Measurements from ENCODE around the gene IP6K3.

Gene IP6K3

DNA sequence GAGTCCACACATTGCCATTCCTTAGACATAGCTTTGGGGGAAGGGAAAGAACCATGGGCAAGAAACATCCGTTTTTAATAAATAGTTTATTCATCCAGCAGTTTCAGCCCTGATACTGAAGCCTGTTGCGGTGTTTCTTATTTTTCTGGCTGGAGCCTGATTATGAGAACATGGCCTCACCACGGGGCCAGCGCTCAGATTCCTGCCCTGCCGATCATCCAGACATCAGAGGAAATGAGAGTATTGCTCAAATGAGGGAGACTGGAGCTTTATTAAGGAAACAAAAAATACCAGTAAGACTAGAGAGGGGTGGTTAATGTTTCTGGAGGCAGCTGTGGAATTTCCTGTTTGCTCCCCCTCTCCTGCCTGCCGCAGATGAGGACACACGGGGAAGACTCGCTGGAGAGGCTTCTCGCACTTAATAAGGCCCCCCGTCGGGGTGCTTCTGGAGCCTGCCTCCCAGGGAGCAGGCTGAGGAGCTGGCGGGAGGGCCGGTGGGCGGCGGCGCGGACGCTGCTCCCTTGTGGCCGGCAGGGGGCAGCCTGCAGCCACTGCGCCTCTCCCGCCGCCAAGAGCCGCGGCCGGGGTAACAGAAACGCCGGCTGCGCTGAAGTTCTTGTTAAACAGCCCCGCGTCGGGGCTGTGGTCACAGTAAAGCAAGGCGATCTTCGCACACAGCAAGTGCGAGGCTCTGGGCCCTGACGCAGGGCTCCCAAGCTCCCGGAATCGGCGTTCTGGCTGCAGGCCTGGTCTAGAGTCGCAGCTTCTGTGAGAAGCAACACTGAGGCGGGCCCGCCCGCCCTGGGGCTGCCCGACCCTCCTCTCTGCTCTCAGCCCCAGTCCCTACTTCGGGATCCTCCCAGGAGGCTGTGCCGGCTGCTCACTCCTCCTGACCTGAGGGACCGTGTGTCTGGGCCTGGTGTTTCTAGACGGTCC lies 24.7 kb upstream of the IP6K3 start:
- Histone ChIP-seq H3K4me3 (ENCODE audit: low read depth, low read length) (no peak overlapping the region), H3K79me2 (no peaks in the 10 kb centered on the region)

DNA sequence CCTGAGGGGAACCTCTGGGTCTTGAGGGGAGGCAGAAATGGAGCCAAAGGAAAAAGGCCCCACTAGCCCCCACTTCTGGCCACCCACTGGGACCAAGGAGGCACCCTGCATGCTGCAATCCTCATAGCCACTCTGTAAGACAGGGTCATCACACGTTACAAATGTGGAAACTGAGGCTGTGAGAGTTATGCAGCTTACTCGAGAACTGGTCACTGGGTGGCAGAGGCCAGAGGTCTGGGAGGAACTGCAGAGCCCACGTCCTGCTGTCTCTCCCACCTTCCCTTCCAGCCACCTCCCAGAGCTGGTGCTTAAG lies 24.1 kb upstream of the IP6K3 start:
- Histone ChIP-seq H3K27ac (peak overlapping the region; percentile 25), H3K9ac (no peak overlapping the region), H3K9me3 (ENCODE audit: control insufficient read depth, low read length) (no peaks in the 10 kb centered on the region), H3K4me2 (ENCODE audit: low read length) (no peak overlapping the region), H3K27me3 (ENCODE audit: control insufficient read depth, insufficient read depth, low read length) (no peaks in the 10 kb centered on the region), H3K4me3 (ENCODE audit: low read depth, low read length) (no peak overlapping the region), H2AFZ (no peak overlapping the region), H3K4me1 (peaks cover 12% of the 10 kb centered on the region), H3K79me2 (no peaks in the 10 kb centered on the region), H3K36me3 (ENCODE audit: control insufficient read depth, insufficient read depth, low read length) (no peaks in the 10 kb centered on the region)
- TF ChIP-seq, protein P1, sequence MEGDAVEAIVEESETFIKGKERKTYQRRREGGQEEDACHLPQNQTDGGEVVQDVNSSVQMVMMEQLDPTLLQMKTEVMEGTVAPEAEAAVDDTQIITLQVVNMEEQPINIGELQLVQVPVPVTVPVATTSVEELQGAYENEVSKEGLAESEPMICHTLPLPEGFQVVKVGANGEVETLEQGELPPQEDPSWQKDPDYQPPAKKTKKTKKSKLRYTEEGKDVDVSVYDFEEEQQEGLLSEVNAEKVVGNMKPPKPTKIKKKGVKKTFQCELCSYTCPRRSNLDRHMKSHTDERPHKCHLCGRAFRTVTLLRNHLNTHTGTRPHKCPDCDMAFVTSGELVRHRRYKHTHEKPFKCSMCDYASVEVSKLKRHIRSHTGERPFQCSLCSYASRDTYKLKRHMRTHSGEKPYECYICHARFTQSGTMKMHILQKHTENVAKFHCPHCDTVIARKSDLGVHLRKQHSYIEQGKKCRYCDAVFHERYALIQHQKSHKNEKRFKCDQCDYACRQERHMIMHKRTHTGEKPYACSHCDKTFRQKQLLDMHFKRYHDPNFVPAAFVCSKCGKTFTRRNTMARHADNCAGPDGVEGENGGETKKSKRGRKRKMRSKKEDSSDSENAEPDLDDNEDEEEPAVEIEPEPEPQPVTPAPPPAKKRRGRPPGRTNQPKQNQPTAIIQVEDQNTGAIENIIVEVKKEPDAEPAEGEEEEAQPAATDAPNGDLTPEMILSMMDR (IDR thresholded peaks at IDR 0.05), result no peak

More for the DNA sequence above, 24.7 kb upstream of the IP6K3 start:
- Histone ChIP-seq H3K36me3 (ENCODE audit: control insufficient read depth, insufficient read depth, low read length) (no peaks in the 10 kb centered on the region), H2AFZ (no peak overlapping the region), H3K9ac (no peak overlapping the region), H3K4me2 (ENCODE audit: low read length) (no peak overlapping the region), H3K9me3 (ENCODE audit: control insufficient read depth, low read length) (no peaks in the 10 kb centered on the region), H3K27me3 (ENCODE audit: control insufficient read depth, insufficient read depth, low read length) (no peaks in the 10 kb centered on the region), H3K27ac (peak overlapping the region; percentile 25), H3K4me1 (peaks cover 12% of the 10 kb centered on the region)
- TF ChIP-seq, protein P1 (IDR thresholded peaks at IDR 0.05), result peak; percentile 78

DNA sequence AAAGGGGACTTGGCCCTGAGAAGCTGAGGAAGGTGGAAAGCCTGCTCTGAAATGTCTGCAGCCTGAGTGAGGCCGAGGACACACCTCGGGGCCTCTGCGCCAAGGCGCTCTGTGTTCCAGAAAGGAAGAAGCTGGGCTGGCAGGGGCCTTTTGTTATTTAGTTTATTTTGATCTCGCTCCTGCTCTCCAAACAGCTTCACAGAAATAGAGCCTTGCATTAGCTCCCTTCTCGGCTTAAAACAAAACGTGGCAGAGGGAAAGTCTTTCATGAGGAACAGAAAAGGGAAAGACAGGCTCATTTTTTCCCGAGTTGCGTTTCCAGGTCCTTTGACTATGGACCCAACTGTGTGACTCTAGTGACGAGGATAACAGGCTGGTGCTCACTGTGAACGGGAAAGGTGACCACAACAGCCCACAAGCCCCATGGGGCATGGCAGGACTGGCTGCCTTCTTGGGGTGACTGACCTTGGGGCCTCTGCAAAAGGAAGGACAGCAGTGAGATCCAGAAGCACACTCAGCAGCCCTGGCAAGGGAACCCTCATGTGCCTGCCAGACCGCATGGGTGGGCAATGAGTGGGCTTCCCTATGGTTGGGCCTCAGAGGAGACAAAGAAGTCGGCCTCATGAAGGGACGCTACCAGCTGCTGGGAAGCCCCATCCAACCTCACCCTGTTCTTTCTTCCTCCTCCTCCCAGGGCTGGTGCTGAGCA lies 23.6 kb upstream of the IP6K3 start:
- Histone ChIP-seq H3K27me3 (ENCODE audit: control insufficient read depth, insufficient read depth, low read length) (no peaks in the 10 kb centered on the region), H3K4me1 (peaks cover 12% of the 10 kb centered on the region), H3K27ac (peak overlapping the region; percentile 25), H3K79me2 (no peaks in the 10 kb centered on the region), H3K9ac (no peak overlapping the region), H3K36me3 (ENCODE audit: control insufficient read depth, insufficient read depth, low read length) (no peaks in the 10 kb centered on the region), H2AFZ (peak overlapping the region; percentile 11), H3K4me2 (ENCODE audit: low read length) (no peak overlapping the region), H3K9me3 (ENCODE audit: control insufficient read depth, low read length) (no peaks in the 10 kb centered on the region), H3K4me3 (ENCODE audit: low read depth, low read length) (no peak overlapping the region)
- TF ChIP-seq, protein P1 (IDR thresholded peaks at IDR 0.05), result no peak

DNA sequence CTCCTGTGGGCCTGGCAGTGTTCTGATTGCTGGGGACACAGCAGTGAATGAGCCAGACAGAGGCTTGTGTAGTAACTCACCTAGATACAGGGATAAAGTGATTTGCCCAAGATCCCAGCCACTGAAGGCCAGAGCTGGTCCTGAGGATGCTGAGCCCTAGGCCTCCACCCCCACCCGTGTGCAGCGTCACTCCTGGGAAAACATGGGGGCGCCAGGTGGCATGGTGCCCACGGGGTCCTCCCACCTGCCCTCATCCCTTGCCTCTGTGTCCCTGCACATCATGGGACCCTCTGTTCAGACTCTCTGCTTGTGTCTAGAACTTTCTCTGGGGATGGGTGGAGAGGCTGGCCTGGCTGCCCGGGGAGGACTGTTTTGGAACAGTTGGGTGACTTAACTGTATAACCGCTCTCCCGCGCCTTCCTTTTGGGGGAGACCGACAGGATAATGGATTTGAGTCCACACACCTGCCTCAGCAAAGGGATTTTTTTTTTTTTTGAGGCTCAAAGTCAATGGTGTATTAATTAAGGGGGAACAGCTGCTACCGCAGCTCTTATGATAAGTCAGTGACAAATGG lies 22.6 kb upstream of the IP6K3 start:
- no peaks in the 10 kb centered on the region for H3K9me3 ChIP-seq (ENCODE audit: control insufficient read depth, low read length)
- H3K36me3 ChIP-seq (ENCODE audit: control insufficient read depth, insufficient read depth, low read length), result no peaks in the 10 kb centered on the region
- no peak overlapping the region for H3K9ac ChIP-seq
- H3K27me3 ChIP-seq (ENCODE audit: control insufficient read depth, insufficient read depth, low read length), result no peaks in the 10 kb centered on the region
- H3K4me3 ChIP-seq (ENCODE audit: low read depth, low read length), result no peak overlapping the region
- TF ChIP-seq, protein P1 (IDR thresholded peaks at IDR 0.05), result no peak
- no peak overlapping the region for H3K27ac ChIP-seq
- H3K4me1 ChIP-seq, result peaks cover 12% of the 10 kb centered on the region
- H3K79me2 ChIP-seq, result no peaks in the 10 kb centered on the region
- no peak overlapping the region for H2AFZ ChIP-seq
- H3K4me2 ChIP-seq (ENCODE audit: low read length), result no peak overlapping the region

All from parathyroid adenoma (tissue), 2 donors.